GM19467 (cell line): Measurements from ENCODE around the gene GOLGA8K.
"Not testable (repeated sequence)": the region's sequence is repeated elsewhere in the genome, so short reads cannot be mapped to it uniquely, and the experiment has no call there.

Experiments used
- ATAC-seq: cut with Tn5 transposase; IDR thresholded peaks from one replicate; pipeline ENCODE4 v1.9.1; 2021; ENCODE audit warnings: mild to moderate bottlenecking, moderate library complexity; ENCODE audit not compliant: unreplicated experiment

GOLGA8K gene, protein sequence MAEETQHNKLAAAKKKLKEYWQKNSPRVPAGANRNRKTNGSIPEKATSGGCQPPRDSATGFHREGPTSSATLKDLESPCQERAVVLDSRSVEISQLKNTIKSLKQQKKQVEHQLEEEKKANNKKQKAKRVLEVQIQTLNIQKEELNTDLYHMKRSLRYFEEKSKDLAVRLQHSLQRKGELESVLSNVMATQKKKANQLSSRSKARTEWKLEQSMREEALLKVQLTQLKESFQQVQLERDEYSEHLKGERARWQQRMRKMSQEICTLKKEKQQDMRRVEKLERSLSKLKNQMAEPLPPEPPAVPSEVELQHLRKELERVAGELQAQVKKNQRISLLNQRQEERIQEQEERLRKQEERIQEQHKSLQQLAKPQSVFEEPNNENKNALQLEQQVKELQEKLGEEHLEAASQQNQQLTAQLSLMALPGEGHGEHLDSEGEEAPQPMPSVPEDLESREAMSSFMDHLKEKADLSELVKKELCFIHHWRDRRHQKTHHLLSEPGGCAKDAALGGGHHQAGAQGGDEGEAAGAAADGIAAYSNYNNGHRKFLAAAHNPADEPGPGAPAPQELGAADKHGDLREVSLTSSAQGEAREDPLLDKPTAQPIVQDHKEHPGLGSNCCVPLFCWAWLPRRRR

DNA sequence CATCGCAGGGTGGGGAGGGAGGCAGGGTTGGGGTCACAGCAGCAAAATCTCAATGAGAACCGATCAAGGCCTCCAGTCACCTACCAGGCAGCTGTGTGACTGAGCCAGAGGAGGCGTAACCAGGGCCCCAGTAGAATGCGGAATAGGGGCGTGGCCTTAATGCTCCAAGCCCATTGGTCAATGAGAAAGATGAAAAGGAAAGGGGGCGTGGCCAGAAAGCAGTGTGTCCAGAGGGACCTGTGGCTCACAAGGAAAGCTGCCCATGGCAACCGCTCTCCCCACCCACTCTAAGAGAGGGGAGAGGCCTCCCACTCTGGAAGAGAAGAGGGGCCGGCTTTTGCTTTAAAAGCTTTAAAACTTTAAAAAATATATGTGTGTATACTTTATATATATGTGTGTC is at the start of gene GOLGA8K:
TSS of gene GOLGA8K (minus strand) at position 101 of the 400 bp plus-strand sequence. CDS start at position 3, 98 bp downstream.
- not testable (repeated sequence) for ATAC-seq

DNA sequence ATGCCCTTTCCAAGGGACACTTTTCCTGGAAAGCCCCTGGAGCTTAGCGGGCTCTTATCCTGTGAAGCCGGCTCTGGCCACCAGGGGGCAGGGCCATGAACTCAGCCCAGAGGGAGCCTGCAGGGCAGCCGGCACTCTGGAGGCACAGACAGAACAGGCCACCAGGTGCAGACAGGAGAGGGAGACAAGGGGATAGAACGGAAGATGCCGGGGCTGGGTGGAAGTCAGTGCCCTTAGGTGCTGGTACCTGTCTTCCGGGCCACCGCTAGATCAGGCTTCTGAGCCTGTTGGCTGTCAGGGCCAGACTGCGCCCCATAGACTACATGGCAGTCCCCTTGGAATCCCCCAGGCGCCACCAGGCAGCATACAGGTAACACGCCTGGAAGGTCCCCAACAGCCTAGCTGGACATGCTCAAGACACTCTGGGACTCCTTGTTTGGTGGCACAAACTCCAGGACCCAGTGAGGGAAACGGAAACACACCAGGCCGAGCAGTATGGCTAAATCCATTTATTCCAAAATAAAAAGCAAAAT is 37.4 kb upstream of the GOLGA8K start:
- ATAC-seq, result not testable (repeated sequence)

DNA sequence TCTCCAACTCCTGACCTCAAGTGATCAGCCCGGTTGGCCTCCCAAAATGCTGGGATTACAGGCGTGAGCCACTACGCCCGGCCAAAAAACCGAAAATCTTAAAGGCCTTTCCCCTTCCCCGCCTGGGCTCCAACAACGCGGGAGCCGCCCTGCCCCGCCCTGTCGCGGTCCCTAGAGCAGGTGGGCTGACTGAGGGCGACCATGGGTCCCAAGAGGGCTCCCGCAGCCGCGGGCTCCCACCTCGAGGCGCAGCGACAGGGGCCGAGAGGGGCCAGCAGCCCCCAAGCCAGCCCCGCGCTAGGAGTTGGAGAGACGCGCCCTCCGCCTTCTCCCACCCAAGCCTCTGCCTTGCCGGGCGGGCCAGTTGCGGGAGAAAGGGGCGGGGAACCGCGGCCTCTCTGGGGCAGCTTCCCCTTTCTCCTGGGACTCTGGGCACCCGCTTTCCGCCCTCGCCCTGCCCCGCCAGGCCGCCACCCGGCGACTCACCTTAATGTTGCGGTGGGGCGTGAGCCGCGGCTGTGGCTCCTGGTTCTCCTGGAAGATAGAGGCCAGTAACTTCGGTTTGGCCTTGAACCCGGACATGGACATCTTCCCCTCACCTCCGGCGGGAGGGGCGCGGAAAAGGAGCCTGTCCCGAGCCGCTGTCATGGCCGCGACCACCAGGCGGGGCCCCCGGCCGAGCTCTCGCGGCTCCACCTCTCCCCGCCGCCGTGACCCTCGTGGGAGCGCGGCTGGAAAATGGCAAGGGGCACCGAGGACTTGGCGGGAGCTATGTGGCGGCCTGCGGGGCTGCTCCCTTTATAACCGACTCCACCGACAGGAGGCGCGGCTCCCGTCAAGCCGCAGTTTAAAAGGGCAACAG is 31.2 kb upstream of the GOLGA8K start:
- ATAC-seq, result not testable (repeated sequence)

DNA sequence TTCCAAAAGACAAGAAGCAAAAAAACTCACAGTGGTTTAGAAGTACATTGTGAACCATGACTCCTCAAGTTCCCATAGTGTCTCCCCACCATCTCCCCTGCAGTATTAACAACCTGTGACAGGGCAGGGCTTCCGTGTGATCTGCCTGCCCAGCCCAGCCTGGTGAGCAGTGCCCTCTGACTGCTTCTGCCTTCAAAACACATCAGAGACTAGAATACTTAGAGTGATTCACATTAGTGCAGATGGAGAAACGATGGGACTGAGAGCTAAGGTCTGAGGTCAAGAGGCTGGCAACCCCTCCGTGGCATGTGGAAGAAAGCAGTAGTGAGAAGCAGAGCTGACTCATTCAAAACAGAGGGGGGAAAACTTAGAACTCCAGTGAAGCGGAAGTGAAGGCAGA is 24.5 kb upstream of the GOLGA8K start:
- ATAC-seq, result not testable (repeated sequence)

DNA sequence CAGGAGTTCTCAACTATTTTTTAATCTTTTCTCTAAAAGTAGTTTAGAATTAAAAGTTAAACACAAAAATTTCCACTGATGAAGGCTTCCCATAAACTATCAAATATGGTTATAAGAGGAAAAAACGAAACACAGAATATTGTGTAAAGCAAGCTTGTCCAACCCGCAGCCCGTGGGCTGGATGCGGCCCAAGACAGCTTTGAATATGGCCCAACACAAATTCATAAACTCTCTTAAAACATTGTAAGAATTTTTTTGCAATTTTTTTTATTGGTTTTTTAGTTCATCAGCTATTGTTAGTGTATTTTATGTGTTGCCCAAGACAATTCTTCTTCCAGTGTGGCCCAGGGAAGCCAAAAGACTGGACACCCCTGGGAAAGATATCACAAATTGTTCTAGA is 23.4 kb upstream of the GOLGA8K start:
- ATAC-seq, result not testable (repeated sequence)

DNA sequence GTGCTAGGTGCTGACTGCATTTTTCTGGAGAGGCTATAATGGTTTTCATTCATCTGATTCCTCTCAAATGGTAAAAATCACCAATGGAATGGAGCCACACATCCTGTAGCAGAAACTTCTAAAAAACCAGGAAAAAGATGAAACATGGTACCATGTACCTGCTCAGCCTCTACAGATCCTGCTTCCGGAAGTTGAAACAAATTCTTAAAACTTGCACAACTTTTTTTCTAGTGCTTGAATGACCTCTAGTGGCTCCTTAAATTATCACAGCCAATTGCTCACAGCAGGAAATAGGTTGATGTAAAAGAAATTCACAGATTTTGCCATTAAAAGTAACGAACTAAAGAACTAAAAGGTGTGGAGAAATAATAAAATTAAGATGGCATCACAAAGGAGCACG is 4.8 kb upstream of the GOLGA8K start:
- ATAC-seq, result not testable (repeated sequence)

DNA sequence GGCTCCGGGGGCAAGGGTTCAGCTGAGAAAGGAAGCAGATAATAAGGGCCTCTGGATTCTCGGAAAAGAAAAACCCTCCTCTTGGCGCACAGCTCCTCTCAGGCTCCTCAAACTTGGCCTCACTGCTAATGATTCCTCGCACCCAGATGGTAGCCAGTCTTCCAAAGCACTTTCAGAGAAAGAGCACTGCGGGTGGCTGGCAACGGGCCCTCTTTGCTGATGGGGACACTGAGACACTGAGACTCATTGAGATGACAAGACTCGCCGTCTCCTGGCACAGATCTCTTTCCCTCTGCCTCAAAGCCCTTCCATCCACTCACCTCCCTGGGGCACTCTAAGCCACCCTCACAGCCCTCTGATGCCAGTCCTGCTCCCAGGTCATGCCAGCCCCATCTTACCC is 6.6 kb downstream of the GOLGA8K start:
- ATAC-seq, result not testable (repeated sequence)

DNA sequence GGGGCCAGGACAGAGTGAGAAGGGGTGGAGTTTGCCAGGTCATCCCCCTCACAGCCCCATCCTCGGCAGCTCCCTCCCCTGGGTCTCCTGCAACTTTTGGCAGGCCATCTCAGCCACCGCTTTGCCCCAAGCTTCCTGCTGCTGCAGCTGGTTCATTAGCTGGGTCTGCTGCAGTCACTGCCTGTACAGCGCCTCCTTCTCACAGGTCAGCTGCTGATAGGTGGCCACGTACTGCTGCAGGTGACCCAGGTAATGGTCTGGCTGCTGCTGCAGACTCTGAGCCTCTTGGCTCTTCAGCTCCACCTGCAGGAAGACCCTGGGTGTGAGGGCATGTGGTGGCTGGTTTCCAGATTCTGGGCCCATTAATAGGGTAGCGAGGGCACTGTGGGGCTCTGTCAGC is 8.3 kb downstream of the GOLGA8K start:
- not testable (repeated sequence) for ATAC-seq

DNA sequence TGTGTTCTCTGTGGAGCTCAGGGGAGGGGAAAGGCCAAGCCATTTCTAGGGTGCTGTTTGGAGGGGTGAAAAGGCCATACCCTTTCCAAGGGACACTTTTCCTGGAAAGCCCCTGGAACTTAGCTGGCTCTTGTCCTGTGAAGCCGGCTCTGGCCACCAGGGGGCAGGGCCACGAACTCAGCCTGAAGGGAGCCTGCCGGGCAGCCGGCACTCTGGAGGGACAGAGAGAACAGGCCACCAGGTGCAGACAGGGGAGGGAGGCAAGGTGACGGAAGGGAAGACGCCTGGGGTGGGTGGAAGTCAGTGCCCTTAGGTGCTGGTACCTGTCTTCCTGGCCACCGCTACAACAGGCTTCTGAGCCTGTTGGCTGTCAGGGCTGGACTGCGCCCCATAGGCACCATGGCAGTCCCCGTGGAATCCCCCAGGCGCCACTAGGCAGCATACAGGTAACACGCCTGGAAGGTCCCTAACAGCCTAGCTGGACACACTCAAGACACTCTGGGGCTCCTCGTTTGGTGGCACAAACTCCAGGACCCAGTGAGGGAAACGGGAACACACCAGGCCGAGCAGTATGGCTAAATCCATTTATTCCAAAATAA is 14.9 kb downstream of the GOLGA8K start:
- ATAC-seq, result not testable (repeated sequence)

DNA sequence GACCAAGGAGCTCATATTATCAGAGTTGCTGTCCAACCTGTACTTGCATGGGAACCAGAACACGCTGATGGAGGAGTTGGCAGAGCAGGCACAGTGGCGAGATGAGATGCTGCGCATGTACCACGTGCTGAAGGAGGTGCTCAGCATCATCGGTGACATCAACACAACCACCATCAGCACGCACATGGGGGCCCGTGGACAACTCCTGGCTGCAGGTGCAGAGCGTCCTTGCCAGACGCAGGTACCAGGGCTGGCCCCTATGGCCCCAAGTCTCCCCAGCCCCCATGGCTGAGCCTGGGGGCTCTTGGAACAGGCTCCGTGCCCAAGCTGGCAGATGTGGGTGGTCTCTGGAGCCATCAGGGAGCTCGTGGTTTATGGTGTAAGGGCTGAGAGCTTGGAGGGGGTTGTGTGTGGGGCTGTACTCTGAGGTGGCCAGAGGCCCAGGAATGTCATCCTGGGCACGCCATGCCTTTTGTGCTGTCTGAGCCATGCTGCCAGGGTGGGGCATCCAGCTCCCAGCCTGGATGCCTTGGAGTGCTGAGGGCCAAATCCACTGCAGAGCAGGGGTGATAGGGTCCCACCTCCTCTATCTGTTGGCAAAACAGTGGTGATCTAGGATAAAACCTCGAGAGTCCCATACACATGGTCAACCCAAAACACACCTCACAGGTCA is 17.1 kb downstream of the GOLGA8K start:
- ATAC-seq, result not testable (repeated sequence)

DNA sequence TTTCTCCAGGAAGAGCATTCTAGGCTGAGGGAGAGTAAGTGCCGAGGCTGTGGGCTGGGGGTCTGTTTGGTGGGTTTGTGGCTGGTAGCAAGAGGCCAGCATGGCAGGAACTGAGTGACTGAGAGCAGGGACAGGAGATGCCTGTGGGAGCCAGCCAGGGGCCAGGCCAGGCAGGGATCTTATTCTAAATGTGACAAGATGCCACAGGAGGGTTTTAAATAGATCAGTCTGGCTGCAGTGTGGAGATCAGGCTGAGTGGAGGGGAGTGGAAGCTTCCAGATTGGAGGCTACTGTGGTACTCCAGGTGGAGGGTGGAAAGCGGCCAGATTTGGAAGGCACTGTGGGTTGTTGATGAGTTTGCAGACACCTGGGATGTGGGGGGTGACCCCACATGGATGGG is 28.9 kb downstream of the GOLGA8K start:
- ATAC-seq, result not testable (repeated sequence)

DNA sequence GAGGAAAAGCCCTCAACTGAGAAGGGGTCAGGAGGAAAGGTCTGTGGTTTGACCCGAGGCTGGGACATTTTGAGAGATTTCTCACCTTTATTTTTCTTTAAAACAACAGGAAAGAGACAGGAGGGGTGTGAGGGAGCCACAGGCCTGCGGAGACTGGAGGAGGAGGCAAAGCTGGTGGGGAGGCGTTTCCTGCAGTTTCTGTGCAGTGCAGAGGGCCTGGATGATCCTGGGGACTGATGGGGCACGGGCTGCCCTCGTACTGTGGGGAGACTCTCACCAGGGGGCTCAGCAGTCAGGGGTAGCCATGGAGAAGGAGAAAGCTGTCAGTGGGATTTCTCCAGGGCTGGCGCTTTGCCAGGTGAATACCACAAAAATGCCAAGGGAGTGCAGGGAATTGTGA is 29.4 kb downstream of the GOLGA8K start:
- ATAC-seq, result not testable (repeated sequence)

DNA sequence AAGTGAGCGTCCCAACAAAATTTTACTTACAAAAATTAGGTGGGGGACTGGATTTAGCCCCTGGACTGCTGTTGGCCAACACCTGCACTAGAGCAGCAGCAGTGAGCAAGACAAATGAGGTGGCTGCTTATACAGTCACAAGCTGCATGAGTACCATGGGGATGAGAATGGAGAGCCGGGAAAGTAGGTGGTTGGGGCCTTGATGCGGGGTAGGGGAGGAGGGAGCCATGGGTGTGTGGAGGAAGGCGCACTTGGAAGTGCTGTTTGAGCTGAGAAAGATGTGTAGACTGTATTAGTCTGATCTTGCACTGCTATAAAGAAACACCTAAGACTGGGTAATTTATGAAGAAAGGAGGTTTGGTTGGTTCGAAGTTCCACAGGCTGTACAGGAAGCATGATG is 31.0 kb downstream of the GOLGA8K start:
- not testable (repeated sequence) for ATAC-seq

DNA sequence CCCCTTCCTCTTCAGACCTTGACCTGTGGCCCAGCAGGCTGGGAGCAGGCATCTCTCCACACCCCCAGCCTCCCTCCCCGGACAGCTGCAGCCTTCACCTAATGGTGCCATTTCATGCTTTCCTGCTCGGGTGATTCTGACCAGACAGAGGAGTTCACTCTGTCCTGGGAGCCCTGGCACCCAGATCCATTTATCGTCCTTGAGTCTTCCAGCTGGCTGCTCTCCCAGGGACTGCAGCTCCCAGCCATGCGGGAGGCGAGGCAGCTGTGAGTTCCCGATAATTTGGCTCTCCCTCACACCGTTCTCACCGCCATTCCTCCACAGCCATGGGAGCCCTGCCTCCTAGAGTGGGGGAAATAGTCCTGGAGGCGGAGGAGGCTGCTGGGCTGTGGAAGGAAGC is 32.6 kb downstream of the GOLGA8K start:
- ATAC-seq, result not testable (repeated sequence)

DNA sequence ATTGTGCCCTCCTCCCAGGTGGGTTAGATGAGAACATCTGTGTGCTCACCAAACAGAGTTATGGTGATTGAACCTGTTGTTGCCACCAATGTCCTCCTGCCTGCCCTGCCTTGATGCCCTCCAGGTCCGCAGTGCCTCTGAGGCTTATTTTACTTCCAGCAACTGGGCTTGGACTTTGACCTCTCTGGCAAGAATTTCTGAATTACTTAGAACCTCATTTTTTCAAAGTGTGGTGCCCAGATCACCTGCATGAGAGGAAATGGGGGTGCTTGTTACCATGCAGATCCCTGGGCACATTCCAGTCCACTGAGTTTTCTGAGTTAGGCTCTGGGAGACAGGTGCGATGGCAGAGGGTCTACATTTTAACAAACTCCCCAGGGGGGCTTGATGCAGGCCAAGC is 33.0 kb downstream of the GOLGA8K start:
- ATAC-seq, result not testable (repeated sequence)

DNA sequence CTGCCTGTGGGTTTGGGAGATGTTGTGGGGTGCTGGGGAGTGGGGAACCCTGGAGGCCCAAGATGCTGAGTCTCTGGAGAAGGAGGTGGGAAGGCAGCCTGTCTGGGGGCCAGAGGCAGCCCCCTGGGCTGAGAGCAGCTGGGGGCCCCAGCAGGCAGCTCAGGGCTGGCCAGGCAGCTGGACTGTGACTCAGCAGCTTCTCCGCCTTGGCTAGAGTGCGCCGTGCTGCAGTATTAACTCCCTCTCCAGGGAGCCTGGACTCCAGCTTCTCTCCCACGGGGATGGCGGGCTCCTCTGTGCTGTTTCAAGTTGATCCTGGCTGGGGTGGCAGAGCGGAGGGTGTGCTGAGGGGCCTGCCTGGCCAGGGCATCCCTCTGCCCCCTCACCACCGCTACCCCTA is 36.6 kb downstream of the GOLGA8K start:
- not testable (repeated sequence) for ATAC-seq

DNA sequence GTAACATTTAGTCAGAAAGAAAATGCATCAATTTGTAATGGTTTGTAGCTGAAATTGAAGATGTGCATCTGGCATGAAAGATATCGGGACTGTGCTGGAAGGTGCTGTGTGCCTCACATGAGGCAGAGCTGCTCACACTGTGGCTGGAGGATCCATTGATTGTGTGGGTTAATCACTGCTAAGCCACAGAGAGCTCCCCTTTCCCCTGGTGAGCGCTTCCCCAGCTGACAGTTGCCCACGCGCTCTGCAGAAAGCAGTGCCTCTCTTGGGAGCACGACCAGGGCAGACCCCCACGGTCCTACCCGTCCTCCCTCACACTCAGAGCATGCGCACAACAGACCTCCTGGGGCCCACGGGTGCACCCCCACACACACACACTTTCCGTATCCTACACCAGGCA is 37.1 kb downstream of the GOLGA8K start:
- ATAC-seq, result not testable (repeated sequence)

DNA sequence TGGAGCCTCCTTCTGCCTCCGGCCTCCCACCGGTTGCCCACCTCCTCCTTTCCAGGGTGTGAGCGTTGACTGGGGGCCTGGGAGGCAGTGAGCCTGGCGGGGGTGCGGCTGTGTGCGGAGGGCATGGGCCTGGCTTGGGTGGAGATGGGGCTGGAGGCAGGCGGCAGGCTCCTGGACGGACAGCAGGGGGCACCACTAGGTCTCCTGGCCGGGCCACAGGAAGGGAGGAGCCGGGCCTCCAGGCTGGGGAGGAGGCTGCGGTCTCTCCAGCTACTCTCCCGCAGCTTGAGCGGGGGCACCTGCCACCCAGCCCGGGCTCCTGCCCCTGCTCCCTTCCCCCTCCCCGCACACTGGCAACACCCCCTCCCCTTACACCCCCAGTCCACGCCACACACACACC is 38.1 kb downstream of the GOLGA8K start:
- not testable (repeated sequence) for ATAC-seq

DNA sequence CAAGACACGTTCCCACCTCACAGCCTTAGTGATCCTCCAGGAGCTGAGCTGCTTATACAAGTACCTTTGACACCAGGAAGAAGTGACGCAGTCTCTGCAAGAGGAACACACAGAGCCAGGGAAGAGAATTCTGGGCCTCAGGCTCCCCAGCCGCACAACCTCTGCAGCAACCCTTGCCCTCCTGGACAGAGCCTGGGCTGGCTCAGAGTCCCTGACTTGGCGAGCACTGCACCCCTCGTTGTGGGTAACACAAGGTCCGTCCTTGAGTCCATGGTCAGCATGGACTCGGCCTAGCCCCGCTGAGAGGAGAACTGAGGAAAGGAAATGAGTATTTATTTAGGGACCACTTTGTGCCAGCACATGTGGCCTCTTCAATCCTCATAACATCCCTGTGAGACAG is 39.6 kb downstream of the GOLGA8K start:
- ATAC-seq, result not testable (repeated sequence)

DNA sequence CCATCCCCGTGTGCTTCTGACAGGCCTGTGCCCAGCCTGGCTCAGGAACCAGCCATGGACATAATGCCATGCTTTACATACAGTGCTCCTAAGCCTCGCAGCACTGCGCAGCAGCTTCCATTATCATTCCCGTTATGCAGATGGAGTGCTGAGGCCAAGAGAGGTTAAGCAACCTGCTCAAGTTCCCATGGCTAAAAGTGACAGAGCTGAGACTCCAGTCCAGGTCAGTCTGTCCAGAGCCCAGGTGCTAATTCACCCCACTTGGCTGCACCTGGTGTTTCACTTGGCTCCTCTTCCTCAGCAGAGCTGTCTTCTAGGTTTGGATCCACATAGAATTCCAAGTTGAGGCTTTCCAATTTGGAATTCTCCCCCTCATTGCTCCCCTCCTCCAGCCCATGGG is 41.4 kb downstream of the GOLGA8K start:
- not testable (repeated sequence) for ATAC-seq
